ENCODE data around the gene TRHDE.
A peak's percentile ranks its signal among the peaks of the same experiment; 100 is the strongest.

TRHDE gene, protein sequence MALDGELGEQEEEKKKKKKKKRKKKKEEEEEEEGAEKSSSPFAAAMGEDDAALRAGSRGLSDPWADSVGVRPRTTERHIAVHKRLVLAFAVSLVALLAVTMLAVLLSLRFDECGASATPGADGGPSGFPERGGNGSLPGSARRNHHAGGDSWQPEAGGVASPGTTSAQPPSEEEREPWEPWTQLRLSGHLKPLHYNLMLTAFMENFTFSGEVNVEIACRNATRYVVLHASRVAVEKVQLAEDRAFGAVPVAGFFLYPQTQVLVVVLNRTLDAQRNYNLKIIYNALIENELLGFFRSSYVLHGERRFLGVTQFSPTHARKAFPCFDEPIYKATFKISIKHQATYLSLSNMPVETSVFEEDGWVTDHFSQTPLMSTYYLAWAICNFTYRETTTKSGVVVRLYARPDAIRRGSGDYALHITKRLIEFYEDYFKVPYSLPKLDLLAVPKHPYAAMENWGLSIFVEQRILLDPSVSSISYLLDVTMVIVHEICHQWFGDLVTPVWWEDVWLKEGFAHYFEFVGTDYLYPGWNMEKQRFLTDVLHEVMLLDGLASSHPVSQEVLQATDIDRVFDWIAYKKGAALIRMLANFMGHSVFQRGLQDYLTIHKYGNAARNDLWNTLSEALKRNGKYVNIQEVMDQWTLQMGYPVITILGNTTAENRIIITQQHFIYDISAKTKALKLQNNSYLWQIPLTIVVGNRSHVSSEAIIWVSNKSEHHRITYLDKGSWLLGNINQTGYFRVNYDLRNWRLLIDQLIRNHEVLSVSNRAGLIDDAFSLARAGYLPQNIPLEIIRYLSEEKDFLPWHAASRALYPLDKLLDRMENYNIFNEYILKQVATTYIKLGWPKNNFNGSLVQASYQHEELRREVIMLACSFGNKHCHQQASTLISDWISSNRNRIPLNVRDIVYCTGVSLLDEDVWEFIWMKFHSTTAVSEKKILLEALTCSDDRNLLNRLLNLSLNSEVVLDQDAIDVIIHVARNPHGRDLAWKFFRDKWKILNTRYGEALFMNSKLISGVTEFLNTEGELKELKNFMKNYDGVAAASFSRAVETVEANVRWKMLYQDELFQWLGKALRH

DNA sequence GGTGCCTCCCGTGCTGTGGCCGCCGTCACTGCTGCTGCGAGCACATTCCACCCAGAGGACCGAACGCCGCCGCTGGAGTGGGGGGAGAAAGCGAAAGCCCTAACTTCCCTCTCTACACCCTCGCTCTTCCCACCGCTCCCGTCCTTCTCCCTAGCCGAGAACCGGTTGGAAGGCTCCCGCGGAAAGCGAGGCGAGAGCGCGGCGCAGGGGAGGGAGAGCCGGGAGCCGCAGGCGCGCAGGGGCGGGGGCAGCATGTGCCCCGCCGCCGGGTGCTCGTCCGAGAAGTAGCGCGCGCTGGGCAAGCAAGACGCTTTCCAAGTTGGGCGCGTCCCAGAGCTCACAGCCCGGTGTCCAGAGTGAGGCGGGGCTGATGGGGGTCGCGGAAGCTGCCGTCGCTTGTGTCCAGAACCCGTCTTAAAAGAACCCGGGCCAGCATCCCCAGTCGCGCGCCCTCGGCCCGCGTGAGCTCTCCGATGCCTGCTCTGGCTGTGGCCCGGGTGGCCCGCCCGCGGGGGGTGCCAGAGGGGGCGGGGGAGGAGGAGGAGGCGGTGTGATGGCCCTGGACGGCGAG lies at the start of gene TRHDE:
Gene TRHDE, plus strand, starts transcription at position 280 of the 571 bp plus-strand sequence. Its CDS starts 274 bp downstream, at position 554.
- peak; percentile 33 for DNase-seq

DNA sequence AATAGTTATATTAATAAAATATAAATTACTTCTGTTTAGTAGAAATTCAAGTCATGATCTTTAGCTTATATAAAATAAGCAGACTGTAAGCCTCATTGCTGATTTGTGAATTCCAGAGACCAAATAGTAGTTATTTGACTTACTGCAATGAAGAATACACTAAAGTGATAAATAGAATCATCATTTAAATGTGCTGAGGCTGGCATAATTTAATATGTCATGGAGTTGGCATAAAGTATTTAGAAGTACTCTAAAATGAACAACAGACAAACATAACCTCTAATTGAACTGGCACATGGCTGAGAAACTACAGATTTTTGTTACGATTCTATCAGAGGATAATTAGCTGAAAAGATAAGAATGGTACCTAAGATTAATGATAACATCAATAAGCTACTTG lies 45.7 kb upstream of the TRHDE start:
- DNase-seq: no peak

DNA sequence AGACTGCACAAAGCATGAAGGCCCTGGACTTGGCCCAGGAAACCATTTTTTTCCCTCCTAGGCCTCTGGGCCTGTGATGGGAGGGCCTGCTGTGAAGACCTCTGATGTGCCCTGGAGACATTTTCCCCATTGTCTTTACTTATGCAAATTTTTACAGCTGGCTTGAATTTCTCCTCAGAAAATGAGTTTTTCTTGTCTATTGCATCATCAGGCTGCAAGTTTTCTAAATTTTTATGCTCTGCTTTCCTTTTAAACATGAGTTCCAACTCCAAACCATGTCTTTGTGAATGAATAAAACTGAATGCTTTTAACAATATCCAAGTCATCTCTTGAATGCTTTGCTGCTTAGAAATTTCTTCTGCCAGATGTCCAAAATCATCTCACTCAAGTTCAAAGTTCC lies 43.7 kb upstream of the TRHDE start:
- no peak for DNase-seq

DNA sequence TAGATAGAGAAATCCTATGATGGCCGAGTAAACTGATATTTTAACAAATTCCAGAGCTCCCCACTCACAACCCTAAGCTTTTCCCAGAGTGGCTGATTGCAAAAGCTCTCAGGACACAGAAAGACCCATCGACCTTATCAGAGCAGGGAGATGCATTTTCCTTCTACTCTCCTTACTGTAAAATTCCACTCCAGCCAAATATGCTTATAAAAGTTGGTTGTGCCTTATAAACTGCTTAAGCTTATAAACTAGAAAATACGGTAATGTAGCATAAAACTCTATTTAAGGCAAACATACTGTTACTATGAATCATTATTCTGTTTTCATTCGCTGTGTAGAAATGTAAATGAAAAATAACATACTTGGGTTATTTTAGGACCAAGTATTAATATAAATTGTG lies 41.6 kb upstream of the TRHDE start:
- no peak for DNase-seq

DNA sequence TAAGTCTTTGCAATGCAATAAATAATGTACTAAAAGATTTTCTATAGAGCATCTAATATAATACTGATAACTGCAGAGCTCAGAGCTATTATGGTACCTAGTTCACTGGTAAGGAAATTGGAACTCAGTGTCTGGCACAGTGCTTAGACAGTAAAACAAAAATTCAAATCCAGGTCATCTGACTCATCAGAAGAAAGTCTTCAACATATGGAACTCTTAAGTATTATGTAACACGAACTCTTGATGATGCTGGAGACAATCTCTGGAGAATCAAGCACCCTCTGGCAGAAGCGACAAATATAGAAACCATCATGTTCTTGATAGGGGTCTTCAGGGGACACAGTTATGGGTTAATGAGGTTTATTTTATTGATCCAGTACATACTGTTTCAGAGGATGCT lies 37.3 kb upstream of the TRHDE start:
- DNase-seq: no peak

DNA sequence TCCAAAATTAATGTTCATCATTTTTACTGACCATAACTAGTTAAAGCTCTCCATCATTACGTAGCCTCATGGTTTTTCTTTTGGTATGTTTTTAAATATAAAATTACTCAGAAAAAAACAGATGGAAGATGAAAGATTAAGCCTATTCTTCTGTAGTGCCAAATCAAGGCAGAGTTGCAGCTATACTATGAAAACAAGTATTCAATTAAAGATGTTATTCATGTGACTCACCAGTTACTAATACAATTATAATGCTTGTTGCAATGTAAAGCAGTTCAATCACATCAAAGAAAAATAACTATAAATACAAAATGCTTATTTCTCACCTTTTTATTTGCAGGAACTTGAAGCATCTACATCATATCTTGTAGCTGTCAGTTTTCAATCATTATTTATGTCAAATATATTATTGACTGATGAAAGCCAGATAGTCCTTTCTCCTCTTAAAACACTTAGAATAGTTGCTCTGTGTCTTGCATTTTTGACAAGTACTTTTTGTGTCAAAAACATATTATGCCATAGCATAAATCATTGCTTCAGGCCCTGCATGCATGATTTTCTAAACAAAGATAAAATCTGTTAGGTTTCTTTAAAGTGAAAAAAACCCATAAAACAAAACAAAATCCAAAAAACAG lies 36.0 kb upstream of the TRHDE start:
- no peak for DNase-seq

DNA sequence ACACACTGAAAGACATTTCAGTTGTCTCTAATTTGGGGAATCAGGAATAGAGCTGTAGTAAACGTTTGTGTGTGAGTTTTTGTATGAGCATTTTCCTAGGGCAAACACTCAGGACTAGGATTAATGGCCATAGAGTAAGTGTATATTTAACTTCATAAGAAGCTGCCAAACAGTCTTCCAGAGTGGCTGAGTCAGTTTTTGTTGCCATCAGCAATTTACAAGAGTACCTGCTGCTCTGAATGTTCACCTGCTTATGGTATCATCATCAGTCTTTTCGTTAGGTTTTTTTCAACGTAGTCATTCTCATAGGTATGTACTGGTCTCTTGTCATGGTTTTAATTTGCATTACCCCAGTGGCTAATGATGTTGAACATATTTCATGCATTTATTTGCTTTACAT lies 30.6 kb upstream of the TRHDE start:
- no peak for DNase-seq

DNA sequence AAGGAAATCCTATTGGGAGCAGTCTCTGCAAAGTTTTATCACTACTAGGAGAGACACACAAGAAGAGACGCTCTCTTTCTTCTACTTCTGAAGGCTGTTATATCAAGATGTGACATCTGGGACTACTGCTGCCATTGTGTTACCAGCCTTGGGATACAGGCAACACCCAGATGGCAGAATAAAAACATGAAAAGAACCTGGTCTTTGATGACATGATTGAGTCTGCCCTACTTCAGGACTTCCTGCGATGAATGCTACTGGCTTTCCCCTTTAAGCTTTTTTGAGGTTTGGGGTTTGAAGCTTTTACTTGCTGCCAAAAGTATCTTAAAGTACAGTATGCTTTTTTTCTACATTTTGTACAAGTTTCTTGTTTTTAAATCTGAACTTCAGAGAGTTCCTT lies 29.2 kb upstream of the TRHDE start:
- DNase-seq: no peak

DNA sequence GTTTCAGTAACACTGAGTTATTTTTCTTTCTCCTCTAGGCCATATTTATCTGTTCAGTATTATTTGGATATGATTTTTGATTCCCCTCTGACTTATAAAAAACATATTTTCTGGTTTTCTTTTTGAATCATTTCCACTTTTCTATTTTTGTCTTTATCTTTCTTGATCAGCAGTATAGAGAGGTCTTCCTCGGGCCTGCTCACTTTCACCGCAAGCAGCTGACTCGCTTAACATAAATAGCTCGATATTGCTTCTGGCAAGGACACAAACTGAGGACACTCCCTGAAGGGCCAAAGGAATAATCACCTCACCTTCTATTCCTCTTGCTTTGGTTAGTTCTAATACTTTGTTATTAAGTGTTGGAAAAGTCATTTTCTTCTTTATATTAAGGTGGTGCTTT lies 25.8 kb upstream of the TRHDE start:
- no peak for DNase-seq

DNA sequence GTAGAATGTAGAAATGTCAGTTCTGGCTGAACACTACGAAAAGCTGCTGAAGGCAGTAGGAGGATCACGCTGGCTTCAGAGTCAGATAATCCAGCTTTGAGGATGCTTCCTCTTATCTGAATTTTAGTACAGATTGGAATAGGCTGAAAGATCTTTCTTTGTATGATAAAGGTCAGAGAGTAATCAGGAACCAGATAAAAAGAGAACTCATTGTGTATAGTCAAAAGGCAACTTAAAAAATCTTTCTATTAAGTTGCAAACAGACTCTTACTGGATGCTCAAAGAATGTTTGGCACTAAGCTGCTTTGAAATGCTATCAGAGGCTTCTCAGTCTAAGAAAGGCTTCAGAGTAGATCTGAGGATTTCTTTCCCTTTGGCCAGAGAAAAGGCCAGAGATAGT lies 21.8 kb upstream of the TRHDE start:
- no peak for DNase-seq

DNA sequence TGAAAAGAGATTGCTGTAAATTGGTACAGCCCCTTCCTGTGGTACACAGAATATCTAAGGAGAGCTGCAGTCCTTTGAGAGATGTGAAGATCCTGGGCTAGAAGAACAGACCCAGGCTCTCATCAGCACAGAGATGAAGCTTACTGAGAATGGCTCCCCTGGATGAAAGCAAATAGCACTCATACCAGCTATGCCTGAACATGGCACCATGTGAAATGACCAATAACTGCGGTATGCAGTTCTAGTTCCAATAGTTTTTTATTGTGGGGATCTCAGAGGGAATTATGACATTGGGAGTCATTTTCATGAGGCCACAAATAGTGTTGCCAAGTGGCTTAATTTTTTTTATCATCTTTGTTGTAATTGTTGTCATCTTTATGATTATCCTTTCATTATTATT lies 15.4 kb upstream of the TRHDE start:
- no peak for DNase-seq

DNA sequence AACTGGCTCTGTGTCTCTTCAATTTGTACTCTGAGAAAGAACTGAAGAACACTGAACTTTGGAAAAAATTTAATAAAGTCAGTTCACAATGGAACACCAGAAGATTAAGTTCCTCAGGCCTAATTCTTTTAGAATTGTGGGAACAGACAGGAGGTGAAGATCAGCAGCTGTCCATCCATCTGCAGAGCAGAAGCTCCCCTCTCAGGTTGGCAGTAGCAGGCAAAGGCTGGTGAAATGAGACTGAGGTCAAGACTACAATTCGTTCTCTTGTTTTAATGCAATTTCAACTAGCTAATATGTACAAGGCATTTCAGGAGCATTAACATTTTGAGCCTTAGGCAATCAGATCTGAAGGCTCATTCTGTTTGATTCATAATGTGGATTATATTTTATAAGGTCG lies 10.3 kb upstream of the TRHDE start:
- DNase-seq: no peak

DNA sequence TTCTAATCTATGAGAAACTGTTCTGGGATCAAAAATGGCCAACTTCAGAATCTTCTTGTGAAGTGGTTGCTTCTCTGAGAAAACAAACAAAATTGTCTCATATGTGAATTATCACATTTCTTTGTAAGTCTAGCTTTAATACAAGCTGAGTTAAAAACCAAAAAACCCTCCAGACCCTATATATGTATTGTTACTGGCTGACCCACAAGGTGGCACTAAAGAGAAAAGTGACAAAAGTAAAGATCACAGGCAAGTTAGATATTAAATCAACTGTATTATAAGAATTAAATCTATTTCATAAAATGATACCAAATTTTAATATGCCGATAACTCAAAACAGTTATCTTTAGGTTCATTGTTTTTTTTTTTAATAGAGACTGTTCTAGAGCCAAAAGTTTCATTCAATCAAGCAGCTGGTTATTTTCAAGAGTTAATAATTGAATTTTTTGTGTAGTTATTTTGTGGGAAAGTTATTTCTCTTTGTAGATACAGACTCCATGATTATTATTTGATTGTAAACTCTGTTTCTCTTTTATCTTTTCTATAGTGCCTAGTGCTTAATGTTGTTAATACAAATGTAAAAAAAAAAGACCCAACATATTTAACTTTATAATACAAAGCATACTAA lies 7.5 kb upstream of the TRHDE start:
- peak; percentile 61 for DNase-seq

DNA sequence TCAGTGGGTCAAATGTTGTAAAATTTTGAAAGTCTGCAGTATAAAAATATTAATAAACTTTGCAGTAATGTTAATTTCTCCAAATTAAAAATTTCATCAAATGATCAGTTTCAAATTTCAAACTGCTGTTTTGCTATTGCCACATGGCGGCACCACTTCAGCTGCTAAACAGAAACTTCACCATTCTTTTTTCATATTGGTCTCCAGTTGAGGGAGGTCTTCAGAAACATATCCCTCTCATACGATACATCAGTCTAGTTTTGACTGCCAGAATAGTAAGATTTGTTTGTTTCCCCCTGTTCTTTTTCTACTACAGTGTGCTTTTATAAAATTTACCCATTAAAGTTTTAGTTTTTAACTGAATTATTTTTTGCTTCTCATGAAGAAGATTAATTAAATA lies 4.2 kb upstream of the TRHDE start:
- peak; percentile 15 for DNase-seq

DNA sequence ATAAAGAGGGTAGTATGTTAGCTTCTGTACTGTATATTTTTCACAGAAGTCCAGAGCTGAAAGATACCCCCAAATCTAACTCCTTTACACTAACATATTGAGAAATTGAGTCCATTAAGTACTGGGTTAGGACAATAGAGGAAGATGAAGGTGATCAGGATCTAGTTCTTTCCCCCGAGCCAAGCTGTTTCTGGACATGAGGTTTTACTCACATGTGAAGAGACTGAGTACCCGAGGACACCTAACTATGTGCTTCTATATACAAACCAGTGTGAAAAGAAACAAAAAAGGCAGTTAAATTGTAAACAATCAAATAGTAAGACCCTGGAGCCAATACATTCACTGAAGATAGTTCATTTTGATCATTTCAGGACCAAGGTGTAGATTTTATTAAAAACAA lies 3.8 kb upstream of the TRHDE start:
- DNase-seq: no peak

DNA sequence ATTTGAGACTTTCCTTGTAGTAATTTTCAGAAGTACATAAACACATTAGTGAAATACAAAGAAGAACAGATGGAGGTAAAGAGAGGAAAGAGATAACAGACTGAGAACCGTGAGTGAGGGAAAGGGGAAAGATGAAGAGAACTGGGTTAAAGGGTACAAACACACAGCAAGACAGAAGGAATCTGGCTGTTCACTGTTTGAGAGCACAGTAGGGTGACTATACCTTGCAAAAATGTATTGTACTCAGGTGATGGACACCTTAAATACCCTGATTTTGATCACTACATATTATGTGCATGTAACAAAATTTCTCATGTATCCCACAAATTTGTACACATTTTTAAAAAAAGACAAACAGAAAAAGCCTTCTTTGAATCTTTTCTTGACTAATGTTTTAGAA lies 2.7 kb upstream of the TRHDE start:
- no peak for DNase-seq

DNA sequence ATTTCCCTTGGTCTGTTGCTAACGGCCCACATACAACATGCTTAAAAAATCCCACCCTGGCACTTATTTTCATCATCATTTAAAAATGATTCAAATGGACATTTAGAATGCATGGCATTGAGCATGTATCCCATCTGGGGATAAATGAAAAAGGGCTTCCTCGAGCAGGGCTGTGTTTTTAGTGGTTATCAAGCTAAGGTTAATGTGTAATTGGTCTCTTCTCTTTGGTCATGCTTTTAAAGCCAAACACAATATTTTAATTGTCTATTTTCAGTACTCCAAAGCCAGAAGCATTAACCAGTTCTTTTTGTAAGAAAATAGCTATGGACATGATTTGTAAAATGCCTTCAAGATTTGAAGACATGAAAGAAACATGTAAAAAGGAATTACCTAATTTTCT lies 1.9 kb upstream of the TRHDE start:
- no peak for DNase-seq

DNA sequence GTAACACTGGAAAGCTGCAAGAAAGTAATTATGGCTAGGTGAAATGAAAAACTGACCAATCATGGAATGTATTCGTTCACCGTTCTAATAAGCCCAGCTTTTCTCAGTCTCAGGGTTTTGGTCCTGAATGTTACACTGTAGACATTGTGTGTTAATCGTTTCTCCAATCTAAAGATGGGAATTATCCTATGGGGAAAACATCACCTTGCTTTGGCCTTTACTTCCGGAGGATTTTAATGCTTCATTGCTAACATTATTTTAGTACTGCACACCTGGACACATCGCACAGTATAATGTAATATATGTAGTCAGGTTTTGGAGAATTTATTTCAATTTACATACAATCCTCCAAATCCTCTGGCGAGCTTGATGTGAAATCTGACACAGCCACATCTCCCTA lies 1.2 kb upstream of the TRHDE start:
- no peak for DNase-seq

DNA sequence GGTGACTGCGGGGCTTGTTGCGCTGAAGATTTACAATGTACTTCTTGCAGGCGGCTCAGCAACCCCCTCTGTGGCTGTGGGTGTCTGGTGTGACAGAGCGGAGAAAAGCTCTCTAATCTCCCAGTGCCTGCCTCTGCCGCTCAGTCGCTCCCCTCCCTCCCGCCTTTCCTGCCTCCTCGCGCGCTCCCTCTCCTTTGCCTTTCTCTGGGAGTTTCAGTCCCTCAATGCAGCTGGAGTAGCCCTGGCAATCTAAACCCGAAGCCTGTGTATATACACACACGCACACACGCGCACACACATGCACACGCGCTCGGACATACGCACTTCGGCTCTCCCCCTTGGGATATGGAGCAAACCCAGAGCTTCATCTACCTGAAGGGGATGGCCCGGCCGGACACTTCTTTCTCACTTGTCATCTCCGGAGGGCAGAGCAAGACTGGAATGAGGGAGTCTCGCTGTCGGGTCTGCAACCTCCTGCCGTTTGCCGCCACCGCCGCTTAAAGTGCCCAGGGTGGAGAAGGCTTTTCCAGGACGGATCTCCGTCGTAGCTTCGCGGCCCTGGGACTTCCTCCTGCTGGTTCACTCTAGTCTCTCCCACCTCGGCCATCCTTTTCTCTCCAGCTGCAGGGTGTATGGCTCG lies 599 bp upstream of the TRHDE start:
- DNase-seq: peak; percentile 65

DNA sequence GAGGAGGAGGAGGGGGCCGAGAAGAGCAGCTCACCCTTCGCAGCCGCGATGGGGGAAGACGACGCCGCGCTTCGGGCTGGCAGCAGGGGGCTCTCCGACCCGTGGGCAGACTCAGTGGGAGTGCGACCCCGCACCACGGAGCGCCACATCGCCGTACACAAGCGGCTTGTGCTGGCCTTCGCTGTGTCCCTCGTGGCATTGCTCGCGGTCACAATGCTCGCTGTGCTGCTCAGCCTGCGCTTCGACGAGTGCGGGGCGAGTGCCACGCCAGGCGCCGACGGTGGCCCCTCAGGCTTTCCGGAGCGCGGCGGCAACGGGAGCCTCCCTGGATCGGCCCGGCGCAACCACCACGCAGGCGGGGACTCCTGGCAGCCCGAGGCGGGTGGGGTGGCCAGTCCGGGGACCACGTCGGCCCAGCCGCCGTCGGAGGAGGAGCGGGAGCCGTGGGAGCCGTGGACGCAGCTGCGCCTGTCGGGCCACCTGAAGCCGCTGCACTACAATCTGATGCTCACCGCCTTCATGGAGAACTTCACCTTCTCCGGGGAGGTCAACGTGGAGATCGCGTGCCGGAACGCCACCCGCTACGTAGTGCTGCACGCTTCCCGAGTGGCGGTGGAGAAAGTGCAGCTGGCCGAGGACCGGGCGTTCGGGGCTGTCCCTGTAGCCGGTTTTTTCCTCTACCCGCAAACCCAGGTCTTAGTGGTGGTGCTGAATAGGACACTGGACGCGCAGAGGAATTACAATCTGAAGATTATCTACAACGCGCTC lies 745 bp downstream of the TRHDE start:
- peak; percentile 13 for DNase-seq

DNA sequence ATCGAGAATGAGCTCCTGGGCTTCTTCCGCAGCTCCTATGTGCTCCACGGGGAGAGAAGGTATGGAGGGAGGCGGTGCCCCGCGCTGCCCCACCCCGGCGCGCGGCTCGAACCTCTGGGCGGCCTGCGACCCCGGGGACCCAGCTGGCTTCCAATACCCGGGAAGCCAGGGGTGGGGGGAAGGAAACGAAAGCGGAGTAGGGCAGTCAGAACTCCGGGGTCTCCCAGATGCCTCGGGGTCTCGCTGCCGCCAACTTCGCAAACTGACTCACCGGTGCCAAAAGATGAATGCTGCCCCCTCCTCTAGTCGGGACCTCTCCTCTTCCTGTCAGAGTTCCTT lies 1.3 kb downstream of the TRHDE start:
- no peak for DNase-seq

Measured in hematopoietic multipotent progenitor cell treated with erythropoietin and hydrocortisone succinate and interleukin-3 and kit ligand, for 4 days (in vitro differentiated cells).